SU-DHL-6 (cell line): ENCODE measurements around the gene ZSWIM7.

Experiments
- H2AFZ ChIP-seq: fragments of 200-600 bp; sonication (generic); 2 replicates; pipeline ENCODE4 v1.6.1; 2014; ENCODE audit warnings: low read depth, mild to moderate bottlenecking, moderate library complexity, mixed read lengths, antibody characterized with exemption, low read length; ENCODE audit not compliant: severe bottlenecking
- H3F3A ChIP-seq: fragments of 200-600 bp; shearing (Covaris generic); 2 replicates; pipeline ENCODE4 v1.6.0; 2016; ENCODE audit warnings: antibody characterized with exemption, mild to moderate bottlenecking; ENCODE audit not compliant: insufficient read depth
- H3K27ac ChIP-seq: fragments of 200-600 bp; sonication (generic); 2 replicates; pipeline ENCODE4 v1.5.1; 2016; ENCODE audit warnings: low read depth, mild to moderate bottlenecking, low read length, moderate library complexity, mixed read lengths
- H3K27me3 ChIP-seq: fragments of 200-600 bp; sonication (generic), shearing (Covaris generic); 2 replicates; pipeline ENCODE4 v1.6.0; 2014; ENCODE audit warnings: mild to moderate bottlenecking, low read length
- H3K36me3 ChIP-seq: fragments of 200-600 bp; sonication (generic); 2 replicates; pipeline ENCODE4 v1.6.1; 2014; ENCODE audit warnings: mild to moderate bottlenecking, low read length, mixed read lengths
- H3K4me2 ChIP-seq: fragments of 300-600, 200-600 bp; shearing (Covaris generic), sonication (generic); 2 replicates; pipeline ENCODE4 v1.6.0; 2014; ENCODE audit warnings: low read length, low read depth, mild to moderate bottlenecking; ENCODE audit not compliant: poor library complexity, severe bottlenecking
- H3K4me3 ChIP-seq: fragments of 200-600 bp; sonication (generic); 2 replicates; pipeline ENCODE4 v1.5.1; 2014; ENCODE audit warnings: antibody characterized with exemption, low read length, mild to moderate bottlenecking, mixed read lengths; ENCODE audit not compliant: insufficient read depth, poor library complexity, severe bottlenecking
- H3K79me2 ChIP-seq: fragments of 200-600 bp; sonication (generic); 2 replicates; pipeline ENCODE4 v1.6.1; 2014; ENCODE audit warnings: mild to moderate bottlenecking, low read length, moderate library complexity; ENCODE audit not compliant: insufficient read depth
- H3K9ac ChIP-seq: fragments of 200-600 bp; sonication (generic); 2 replicates; pipeline ENCODE4 v1.7.0; 2014; ENCODE audit warnings: mild to moderate bottlenecking, low read length
- H3K9me2 ChIP-seq: fragments of 200-600 bp; sonication (generic); replicated peaks from 2 replicates; pipeline ENCODE4 v1.6.1; 2014; ENCODE audit warnings: low read length; ENCODE audit not compliant: insufficient read depth
- H3K9me3 ChIP-seq: fragments of 200-600 bp; sonication (generic); 2 replicates; pipeline ENCODE4 v1.6.1; 2014; ENCODE audit warnings: low read length, mixed read lengths; ENCODE audit not compliant: insufficient read depth
- H4K20me1 ChIP-seq: fragments of 200-600 bp; sonication (generic); 2 replicates; pipeline ENCODE4 v1.6.1; 2014; ENCODE audit warnings: low read depth, mild to moderate bottlenecking, antibody characterized with exemption, low read length, moderate library complexity, mixed read lengths
- EZH2phosphoT487 ChIP-seq: fragments of 200-600 bp; sonication (generic), shearing (Covaris generic); conservative IDR thresholded peaks from 2 replicates; pipeline ENCODE4 v1.6.1; 2018; ENCODE audit warnings: mild to moderate bottlenecking, antibody characterized with exemption, low read length, moderate library complexity, mixed read lengths
- TF ChIP-seq, protein P1 (sequence below): fragments of 200-600 bp; sonication (generic); IDR thresholded peaks from one replicate; pipeline ENCODE4 v1.5.1; 2017; ENCODE audit warnings: antibody characterized with exemption, mild to moderate bottlenecking, low read length, moderate library complexity; ENCODE audit not compliant: insufficient read depth, poor library complexity, severe bottlenecking

Gene ZSWIM7, protein sequence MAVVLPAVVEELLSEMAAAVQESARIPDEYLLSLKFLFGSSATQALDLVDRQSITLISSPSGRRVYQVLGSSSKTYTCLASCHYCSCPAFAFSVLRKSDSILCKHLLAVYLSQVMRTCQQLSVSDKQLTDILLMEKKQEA

DNA sequence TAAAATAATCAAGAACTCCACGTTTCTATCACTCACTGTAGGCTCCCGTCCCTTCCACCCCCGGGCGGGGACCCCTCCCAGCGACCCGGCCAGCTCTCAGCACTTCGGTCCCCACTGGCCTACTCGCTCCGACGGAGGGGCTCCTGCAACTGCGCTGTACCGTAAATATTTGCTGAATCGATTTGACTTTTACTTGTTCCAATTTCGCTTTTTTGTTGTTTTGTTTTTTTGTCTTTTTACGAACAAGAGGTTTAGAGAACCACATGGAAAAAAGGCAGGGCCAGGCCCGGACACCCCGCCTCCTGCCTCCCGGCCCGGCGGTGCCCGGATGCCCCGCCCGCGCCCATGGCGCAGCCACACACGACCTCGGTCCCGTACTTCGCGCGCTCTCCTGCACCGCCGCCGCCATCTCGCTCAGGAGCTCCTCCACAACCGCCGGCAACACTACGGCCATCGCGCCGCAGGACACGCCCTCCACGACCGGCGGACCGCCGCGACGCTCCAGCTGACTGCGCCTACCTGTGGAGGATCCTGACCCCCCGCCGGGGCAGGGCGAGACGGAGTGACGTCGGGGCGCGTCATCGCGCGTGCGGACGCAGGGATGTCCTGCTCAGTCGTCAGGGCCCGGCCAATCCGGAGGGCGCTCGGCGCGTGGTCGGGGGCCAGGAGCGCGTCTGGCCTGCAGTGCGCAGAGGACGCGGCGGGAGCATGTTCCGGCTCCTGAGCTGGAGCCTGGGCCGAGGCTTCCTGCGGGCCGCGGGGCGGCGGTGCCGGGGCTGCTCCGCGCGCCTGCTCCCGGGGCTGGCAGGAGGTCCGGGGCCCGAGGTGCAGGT, at the start of gene ZSWIM7, which contains the start of gene TTC19:
Gene ZSWIM7, minus strand, starts transcription at position 564 of the 833 bp plus-strand sequence. Its CDS starts 110 bp downstream, at position 454.
Gene TTC19, plus strand, starts transcription at position 684 of the 833 bp plus-strand sequence. Its CDS starts 25 bp downstream, at position 709.
- H3K4me2 ChIP-seq, result peak within 1 kb of the TSS; percentile 80
- peak within 1 kb of the TSS; percentile 87 for H3K27ac ChIP-seq
- peaks cover 13% of the 10 kb centered on the region for H3F3A ChIP-seq
- no peaks in the 10 kb centered on the region for H3K9me3 ChIP-seq
- H3K79me2 ChIP-seq, result peaks cover 21% of the 10 kb centered on the region
- no peaks in the 10 kb centered on the region for H3K9me2 ChIP-seq
- TF ChIP-seq, protein P1, sequence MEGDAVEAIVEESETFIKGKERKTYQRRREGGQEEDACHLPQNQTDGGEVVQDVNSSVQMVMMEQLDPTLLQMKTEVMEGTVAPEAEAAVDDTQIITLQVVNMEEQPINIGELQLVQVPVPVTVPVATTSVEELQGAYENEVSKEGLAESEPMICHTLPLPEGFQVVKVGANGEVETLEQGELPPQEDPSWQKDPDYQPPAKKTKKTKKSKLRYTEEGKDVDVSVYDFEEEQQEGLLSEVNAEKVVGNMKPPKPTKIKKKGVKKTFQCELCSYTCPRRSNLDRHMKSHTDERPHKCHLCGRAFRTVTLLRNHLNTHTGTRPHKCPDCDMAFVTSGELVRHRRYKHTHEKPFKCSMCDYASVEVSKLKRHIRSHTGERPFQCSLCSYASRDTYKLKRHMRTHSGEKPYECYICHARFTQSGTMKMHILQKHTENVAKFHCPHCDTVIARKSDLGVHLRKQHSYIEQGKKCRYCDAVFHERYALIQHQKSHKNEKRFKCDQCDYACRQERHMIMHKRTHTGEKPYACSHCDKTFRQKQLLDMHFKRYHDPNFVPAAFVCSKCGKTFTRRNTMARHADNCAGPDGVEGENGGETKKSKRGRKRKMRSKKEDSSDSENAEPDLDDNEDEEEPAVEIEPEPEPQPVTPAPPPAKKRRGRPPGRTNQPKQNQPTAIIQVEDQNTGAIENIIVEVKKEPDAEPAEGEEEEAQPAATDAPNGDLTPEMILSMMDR, result no peak
- TF ChIP-seq EZH2phosphoT487, result no peak
- peak within 1 kb of the TSS; percentile 69 for H3K4me3 ChIP-seq
- peak within 1 kb of the TSS; percentile 99 for H2AFZ ChIP-seq
- H3K36me3 ChIP-seq, result peaks cover 23% of the 10 kb centered on the region
- H3K27me3 ChIP-seq, result no peaks in the 10 kb centered on the region
- no peaks in the 10 kb centered on the region for H4K20me1 ChIP-seq
- H3K9ac ChIP-seq, result peak within 1 kb of the TSS; percentile 73

DNA sequence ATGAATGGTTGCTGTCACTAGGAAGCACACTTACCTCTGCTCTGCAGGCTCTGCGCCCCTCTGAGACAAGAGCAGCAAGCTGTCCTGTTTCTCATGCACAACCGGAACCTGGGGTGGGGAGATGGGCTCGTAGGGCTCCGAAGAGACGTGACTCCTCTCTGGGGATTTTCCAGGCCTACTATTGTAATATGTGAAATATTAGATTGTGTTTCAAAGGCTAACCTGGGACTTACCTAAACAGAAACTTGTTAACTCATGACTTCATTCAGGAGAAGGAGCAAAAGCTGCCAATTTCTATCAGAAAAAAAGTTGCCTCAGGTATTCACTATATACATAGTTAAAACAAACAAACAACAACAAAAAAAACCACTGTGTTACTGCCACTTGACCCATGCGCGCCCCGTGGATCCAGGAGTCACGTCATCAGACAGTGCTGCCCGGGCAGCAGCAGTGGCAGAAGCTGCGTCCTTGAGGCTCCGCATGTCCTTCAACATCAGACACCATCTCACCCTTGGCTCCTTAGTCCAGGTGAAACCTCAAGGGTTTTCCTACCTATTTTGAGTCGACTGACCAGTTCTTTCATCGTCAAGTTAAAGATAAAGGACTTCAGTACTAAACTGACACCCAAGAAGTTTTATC, 49.4 kb upstream of the ZSWIM7 start:
- H3K9me3 ChIP-seq, result no peaks in the 10 kb centered on the region
- no peaks in the 10 kb centered on the region for H3F3A ChIP-seq
- H3K79me2 ChIP-seq, result no peaks in the 10 kb centered on the region
- H3K9me2 ChIP-seq, result no peaks in the 10 kb centered on the region
- 0 out of 2 replicates have a peak, but pooled peaks cover 3% of the 10 kb centered on the region for H3K36me3 ChIP-seq
- no peak overlapping the region for H3K4me3 ChIP-seq
- no peak overlapping the region for H2AFZ ChIP-seq
- no peaks in the 10 kb centered on the region for H3K27me3 ChIP-seq
- H3K27ac ChIP-seq, result no peak overlapping the region
- no peak overlapping the region for H3K4me2 ChIP-seq
- TF ChIP-seq EZH2phosphoT487, result no peak
- TF ChIP-seq, protein P1, result no peak
- H4K20me1 ChIP-seq, result no peaks in the 10 kb centered on the region
- no peak overlapping the region for H3K9ac ChIP-seq

DNA sequence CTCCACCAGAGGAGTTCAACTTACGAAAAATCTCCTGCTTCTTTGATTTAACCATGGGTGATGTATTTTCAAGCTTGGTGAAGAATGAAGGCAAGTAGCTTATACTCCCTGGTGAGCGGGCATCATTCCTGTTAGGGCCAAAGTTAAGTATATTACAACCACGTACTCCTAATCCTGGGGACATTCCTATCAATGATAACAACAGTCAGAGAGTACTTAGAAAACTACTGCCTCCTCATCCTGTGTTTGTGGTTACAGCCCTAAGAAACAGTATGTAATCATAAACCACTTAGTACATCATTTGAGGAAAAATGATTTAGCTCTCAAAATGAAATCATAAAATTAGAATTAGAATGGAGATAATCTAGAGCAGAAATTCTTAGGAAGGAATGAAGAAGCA, 47.5 kb upstream of the ZSWIM7 start:
- Histone ChIP-seq H3K27me3 (no peaks in the 10 kb centered on the region), H3K4me2 (no peak overlapping the region), H3K4me3 (no peak overlapping the region), H4K20me1 (no peaks in the 10 kb centered on the region), H3K27ac (no peak overlapping the region), H3K9ac (no peak overlapping the region), H3K9me2 (no peaks in the 10 kb centered on the region), H3K9me3 (no peaks in the 10 kb centered on the region), H2AFZ (no peak overlapping the region), H3F3A (no peaks in the 10 kb centered on the region), H3K79me2 (no peaks in the 10 kb centered on the region), H3K36me3 (peaks cover 3% of the 10 kb centered on the region; the same call in 1 of the 2 replicates)
- TF ChIP-seq EZH2phosphoT487, result no peak
- TF ChIP-seq, protein P1, result no peak
